Colonic mucosa (tissue), 4 donors: Measurements from ENCODE around the gene SMAD3. TPM values are rescaled to one million over a fixed set of nuclear protein-coding genes. Genes with fewer than 3 reads are reported as not detected.

Experiments used
- DNase-seq: peaks from one replicate; pipeline ENCODE4 v3.0.0-alpha.2; 2020
- H3K27ac ChIP-seq: fragments of 200-600 bp; one replicate; pipeline ENCODE4 v1.8.0; 2021
- H3K27me3 ChIP-seq: fragments of 200-600 bp; one replicate; pipeline ENCODE4 v1.8.0; 2021
- H3K36me3 ChIP-seq: fragments of 200-600 bp; one replicate; pipeline ENCODE4 v1.8.0; 2021
- H3K4me1 ChIP-seq: fragments of 200-600 bp; one replicate; pipeline ENCODE4 v1.8.0; 2021; ENCODE audit warnings: mild to moderate bottlenecking
- H3K4me3 ChIP-seq: fragments of 200-600 bp; one replicate; pipeline ENCODE4 v1.8.0; 2021
- H3K9ac ChIP-seq, 2 donors: one replicate each; pipeline ENCODE4 v1.7.0; 2013; ENCODE audit warnings: control low read depth in 2 of 2, low read depth in 2 of 2, low read length in 2 of 2
- H3K9me3 ChIP-seq: fragments of 200-600 bp; one replicate; pipeline ENCODE4 v1.8.0; 2021
- CTCF ChIP-seq: fragments of 200-600 bp; IDR thresholded peaks from one replicate; pipeline ENCODE4 v1.8.0; 2022; ENCODE audit warnings: antibody characterized with exemption, mild to moderate bottlenecking
- intact Hi-C: fragments of 100-400 bp; cut with DNase I; formaldehyde crosslinking; loops from one replicate; pipeline ENCODE4 v1.14.1; 2022
- total RNA-seq, 2 donors: library from RNA; stranded (reverse); fragmentation: NEBNext Ultra II Directional in 1 of 2; extraction: Animal tissue kit (Norgen Biotek cat#: 25700) in 1 of 2; gene quantifications; one replicate each; pipeline ENCODE4 v1.2.1, GENCODE V29; 2021
- donor health status: healthy.
- donor health status: DM: no; HTN: no; CAD: no.
- donor health status: DM: no; HTN: no; CAD: no.

The SMAD3 gene
- total RNA-seq, 2 donors from 2014 or later: 38.6 to 62.1 TPM

GRCh38 chr15:67087507-67088172 lies 22.2 kb downstream of the SMAD3 start:
- H3K9me3 ChIP-seq: no peaks in the 10 kb centered on the region
- peak overlapping the region in 1 of 2 donors; percentile 68 for H3K9ac ChIP-seq
- no peak overlapping the region for H3K4me3 ChIP-seq
- peak; percentile 65 for DNase-seq
- intact Hi-C loops: no loop called here
- no peaks in the 10 kb centered on the region for H3K36me3 ChIP-seq
- H3K4me1 ChIP-seq: peaks cover 63% of the 10 kb centered on the region
- H3K27me3 ChIP-seq: no peaks in the 10 kb centered on the region
- H3K27ac ChIP-seq: peak overlapping the region; percentile 48
- no peak for TF ChIP-seq CTCF

- DNase-seq: peak; percentile 45
- peak overlapping the region; percentile 26 for H3K27ac ChIP-seq
- no peak for TF ChIP-seq CTCF
Measured at GRCh38 chr15:67089217-67090193, 24.1 kb downstream of the SMAD3 start.

GRCh38 chr15:67090297-67091070 lies 25.1 kb downstream of the SMAD3 start:
- no peaks in the 10 kb centered on the region for H3K36me3 ChIP-seq
- peaks cover 48% of the 10 kb centered on the region for H3K4me1 ChIP-seq
- intact Hi-C loops: no loop called here
- peak overlapping the region; percentile 52 for H3K27ac ChIP-seq
- TF ChIP-seq CTCF: no peak
- H3K4me3 ChIP-seq: no peak overlapping the region
- H3K9ac ChIP-seq: peak overlapping the region in 1 of 2 donors; percentile 30
- DNase-seq: no peak
- H3K9me3 ChIP-seq: no peaks in the 10 kb centered on the region
- H3K27me3 ChIP-seq: no peaks in the 10 kb centered on the region

More at GRCh38 chr15:67089217-67090193, 24.1 kb downstream of the SMAD3 start:
- Histone ChIP-seq H3K27me3 (no peaks in the 10 kb centered on the region), H3K4me1 (peaks cover 53% of the 10 kb centered on the region), H3K4me3 (no peak overlapping the region), H3K36me3 (no peaks in the 10 kb centered on the region), H3K9ac (peak overlapping the region in 1 of 2 donors; percentile 29), H3K9me3 (no peaks in the 10 kb centered on the region)
- intact Hi-C loops: no loop called here

GRCh38 chr15:67091071-67091979 lies 25.9 kb downstream of the SMAD3 start:
- intact Hi-C loops: no loop called here
- no peaks in the 10 kb centered on the region for H3K36me3 ChIP-seq
- no peaks in the 10 kb centered on the region for H3K9me3 ChIP-seq
- peaks cover 47% of the 10 kb centered on the region for H3K4me1 ChIP-seq
- peak overlapping the region; percentile 3 for H3K4me3 ChIP-seq
- H3K27ac ChIP-seq: peak overlapping the region; percentile 52
- H3K27me3 ChIP-seq: no peaks in the 10 kb centered on the region
- H3K9ac ChIP-seq: peak overlapping the region in 1 of 2 donors; percentile 30
- DNase-seq: peak; percentile 57
- TF ChIP-seq CTCF: no peak
